NCI-H2196 (cell line): ENCODE data around the gene DDX23.

Source experiments
- DNase-seq: peaks from one replicate; lab custom pipeline; 2025; ENCODE audit not compliant: unreplicated experiment; lab: John Stamatoyannopoulos, UW

DDX23 gene

GRCh38 chr12:48824905-48825304 lies 27.1 kb downstream of the DDX23 start:
- no peak for DNase-seq

DNA sequence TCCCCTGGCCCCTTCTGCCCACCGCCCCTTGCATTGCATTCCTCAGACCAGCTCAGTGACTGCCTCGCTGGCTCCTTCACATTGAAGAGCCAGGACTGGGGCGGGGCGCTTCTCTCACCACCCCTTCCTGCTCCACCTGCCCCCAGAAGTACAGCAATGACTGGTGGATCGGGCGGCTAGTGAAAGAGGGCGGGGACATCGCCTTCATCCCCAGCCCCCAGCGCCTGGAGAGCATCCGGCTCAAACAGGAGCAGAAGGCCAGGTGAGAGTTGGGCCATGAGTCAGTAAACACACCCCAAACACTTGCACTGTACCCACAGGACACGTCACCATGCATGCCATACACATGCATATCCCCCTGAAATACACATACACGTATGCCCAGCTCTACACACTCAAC lies 27.9 kb downstream of the DDX23 start:
- no peak for DNase-seq

DNA sequence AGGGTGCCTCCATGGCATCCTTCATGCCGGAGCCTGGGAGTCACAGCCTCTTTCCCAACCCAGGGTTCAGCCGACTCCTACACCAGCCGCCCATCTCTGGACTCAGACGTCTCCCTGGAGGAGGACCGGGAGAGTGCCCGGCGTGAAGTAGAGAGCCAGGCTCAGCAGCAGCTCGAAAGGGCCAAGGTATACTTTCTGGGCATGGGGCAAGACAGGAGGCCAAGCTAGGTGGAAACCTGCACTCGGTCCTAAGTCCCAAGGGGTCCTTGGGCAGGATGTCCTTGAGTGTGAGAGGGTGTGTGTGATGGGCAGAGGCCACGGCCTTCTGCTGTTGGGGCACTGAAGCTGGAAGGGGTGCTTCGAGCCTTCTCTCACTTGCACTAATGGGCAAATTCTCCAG lies 28.7 kb downstream of the DDX23 start:
- no peak for DNase-seq

DNA sequence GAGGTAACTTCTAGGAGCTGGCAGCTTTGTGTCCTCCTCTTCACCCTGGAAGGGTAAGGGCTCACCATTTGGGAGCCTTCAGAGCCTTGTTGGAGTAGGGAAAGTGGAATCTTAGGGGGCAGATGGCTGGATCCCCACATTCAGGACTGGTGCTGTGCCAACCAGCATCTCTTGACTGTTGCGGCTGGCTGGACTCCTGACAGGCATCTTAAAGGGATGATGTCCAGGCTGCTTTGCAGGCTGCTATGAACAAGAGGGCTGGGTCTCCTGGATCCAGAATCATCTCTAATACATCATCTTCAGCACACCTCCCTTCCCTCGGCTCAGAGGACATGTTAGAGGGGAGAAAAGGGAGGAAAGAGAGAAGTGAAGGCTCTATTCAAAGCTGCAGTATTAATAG lies 29.3 kb downstream of the DDX23 start:
- no peak for DNase-seq

DNA sequence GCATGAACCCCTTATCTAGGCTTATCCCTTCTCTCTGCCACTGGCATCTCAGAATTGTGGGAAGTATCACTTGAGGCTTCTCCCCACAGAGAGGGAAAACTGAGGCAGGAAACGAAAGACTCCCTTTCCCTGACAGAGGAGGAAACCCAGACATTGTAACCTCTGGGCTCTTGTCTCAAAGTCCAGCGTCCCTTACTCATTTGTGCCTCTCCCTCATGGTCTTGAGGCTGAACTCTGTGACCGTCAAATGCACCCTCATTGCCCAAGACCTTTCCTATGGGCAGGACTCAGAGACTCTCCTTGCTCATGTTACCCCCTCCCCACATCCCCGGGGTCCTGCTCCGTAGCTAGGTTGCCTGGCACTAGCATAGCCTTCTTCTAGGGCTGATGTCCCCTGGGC lies 29.8 kb downstream of the DDX23 start:
- no peak for DNase-seq

- DNase-seq = no peak
These were observed 31.8 kb downstream of the DDX23 start for GRCh38 chr12:48819986-48820725.

- DNase-seq = peak; percentile 45
These were observed 33.0 kb downstream of the DDX23 start for GRCh38 chr12:48818831-48819590.

DNA sequence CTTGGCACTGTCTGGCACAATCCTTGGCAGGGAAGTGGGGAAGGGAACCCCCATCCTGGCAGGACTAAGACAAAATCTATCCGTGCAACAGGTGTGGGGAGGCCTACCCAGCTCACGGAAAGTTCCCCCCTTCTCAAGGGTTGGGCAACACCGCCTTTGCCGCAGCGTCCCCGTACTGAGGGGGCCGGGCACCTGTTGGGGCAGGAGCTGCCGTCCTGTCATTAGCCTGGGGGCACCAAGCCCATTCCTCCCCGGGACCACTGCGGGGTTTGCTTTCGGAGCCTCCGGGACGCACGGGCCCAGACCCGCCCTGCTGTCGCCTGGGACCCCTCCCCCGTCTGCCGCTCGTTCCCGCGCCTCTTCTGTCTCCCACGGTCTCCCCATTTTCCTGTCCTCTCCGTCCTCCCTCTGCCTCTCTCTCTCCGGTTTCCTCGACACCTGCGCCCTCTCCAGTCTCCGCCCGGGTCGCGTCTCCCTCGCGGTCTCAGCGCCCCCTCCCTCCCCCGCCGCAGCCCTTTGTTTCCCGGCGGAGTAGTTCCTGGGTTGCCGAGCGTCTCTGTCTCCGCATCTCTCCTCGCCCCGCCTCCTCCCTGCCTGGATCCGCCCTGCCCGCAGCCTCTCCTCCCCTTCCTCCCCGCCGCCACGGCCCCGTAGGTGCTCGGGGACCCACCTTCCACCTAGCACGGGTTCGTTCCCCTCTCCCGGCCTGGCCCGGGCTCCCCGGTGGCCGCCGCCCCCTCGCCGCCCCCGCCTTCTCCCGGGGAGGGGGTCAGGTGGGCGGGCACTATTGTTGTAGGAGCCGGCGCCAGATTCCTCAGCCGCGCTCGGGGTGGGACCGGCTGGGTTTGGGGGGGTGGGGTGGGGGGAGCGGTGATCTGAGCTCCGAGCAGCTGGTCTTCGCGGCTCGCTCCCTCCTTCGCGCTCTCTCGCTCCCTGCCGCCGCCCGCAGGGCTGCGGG lies 33.8 kb downstream of the DDX23 start, which contains the start of gene CACNB3:
CACNB3 (plus strand) TSS at position 624 of the 958 bp plus-strand sequence. CDS start 434 bp downstream, outside the sequence.
- peak; percentile 73 for DNase-seq

- no peak for DNase-seq
These were observed 35.7 kb downstream of the DDX23 start for GRCh38 chr12:48816143-48816854.

GRCh38 chr12:48815126-48816110 lies 36.5 kb downstream of the DDX23 start:
- peak; percentile 69 for DNase-seq

DNA sequence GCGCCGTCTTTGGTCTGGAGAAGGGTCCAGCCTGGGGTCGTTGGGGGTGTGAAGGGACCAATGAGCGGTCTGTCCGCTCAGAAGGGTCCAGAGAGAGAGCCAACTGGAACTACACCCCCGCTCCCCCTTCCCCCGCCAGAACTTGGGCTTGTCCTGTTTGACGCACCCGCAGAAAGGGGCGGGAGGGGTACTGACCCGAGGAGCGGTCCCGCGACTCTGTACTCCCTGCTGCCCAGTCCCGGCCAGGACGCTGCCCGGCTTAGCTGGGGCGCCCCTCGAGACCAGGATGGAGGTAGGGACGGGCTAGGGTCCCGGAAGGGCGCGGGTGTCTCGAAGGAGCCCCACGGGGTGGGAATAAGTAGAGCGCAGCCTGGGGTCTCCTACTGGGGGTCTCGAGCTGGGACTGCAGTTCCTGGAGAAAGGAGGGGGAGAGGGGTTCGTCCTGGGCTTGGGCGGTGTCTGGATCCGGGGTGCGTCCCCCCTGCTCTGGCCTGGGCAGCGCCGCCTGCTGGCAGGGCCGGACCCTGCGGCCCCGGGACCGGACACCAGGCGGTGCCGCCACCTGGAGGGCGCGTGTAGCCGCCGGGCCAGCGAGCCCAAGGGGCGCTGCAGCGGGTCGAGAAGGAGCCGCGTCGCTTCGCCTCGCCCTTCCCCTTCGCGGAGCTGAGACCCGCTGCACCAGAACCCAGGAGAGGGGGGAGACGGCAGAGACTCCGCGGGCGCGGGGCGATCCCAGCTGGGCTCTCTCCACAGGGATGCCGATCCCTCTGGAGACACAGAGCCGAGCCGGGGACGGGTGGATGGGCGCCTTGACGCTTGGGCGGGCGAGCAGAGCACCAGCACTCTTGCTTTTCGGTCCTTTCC lies 37.5 kb downstream of the DDX23 start:
- peak; percentile 85 for DNase-seq

GRCh38 chr12:48813465-48814261 lies 38.3 kb downstream of the DDX23 start:
- DNase-seq = no peak

- no peak for DNase-seq
These were observed 39.6 kb downstream of the DDX23 start for GRCh38 chr12:48812389-48812788.

DNA sequence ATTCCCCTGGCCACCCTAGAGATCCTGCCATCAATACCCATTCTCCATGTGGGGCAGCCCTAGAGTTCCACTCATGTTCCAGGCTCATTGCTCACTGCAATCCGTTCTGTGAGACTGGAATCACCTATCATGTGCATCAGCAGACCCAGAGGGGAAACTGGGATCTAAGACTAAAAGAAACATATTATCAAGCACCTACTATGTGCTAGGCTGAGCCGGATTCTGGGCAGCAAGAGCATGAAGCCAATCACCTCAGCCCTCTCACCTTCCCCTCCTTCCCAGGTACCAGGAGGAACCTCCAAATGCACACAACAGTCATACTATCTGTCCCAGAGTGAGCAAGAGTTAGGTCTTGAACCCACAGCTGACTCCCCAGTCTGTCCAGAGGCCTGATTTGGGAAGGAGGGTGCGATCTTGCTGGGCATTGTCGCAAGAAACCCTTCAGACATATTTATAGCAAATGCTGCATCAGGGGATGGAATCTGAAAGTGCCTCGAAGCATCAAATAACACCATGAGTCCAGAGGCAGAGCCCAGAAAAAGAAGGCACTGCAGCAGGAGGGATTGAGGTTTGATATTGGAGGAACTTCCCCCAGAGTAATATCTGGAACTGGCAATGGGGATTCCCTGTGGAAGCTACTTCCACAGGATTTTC lies 40.4 kb downstream of the DDX23 start:
- no peak for DNase-seq

- DNase-seq = no peak
These were observed 41.0 kb downstream of the DDX23 start for GRCh38 chr12:48810903-48811431.

- no peak for DNase-seq
These were observed 44.0 kb downstream of the DDX23 start for GRCh38 chr12:48807981-48808380.

DNA sequence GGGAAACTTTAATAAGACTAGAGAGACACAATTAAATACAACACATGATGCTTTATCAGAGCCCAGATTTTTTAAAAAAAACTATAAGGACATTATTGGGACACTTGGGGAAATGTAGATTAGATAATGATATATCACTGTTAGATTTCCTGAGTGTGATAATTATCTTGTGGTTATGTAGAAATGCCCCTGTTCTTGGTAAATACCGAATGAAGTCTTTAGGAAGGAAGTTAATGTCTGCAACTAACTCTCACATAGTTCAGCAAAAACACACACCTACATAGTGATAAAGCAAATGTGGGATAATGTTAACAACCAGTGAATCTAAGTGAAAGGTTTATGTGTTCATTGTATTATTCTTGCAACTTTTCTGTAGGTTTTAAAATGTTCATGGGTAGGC lies 48.3 kb downstream of the DDX23 start:
- no peak for DNase-seq
